Chondrocyte (in vitro differentiated cells): ENCODE results near the gene WNT9A. TPM values are rescaled to one million over a fixed set of nuclear protein-coding genes. Genes with fewer than 3 reads are reported as not detected.
A peak's percentile ranks its signal among the peaks of the same experiment; 100 is the strongest.

Experiments
- DNase-seq: peaks from one replicate; pipeline ENCODE4 v3.0.0; 2021; ENCODE audit warnings: mixed read lengths, low spot score
- H3K27ac Mint-ChIP-seq: one replicate; pipeline ENCODE4 v1.8.0; 2021; ENCODE audit warnings: mild to moderate bottlenecking, moderate library complexity, mixed read lengths; ENCODE audit not compliant: unreplicated experiment
- H3K27me3 Mint-ChIP-seq: 2 replicates; pipeline ENCODE4 v1.8.0; 2021; ENCODE audit warnings: low read depth, mixed read lengths
- H3K36me3 Mint-ChIP-seq: 2 replicates; pipeline ENCODE4 v1.8.0; 2021; ENCODE audit warnings: low read depth, mixed read lengths
- H3K4me1 Mint-ChIP-seq: 2 replicates; pipeline ENCODE4 v1.8.0; 2021; ENCODE audit warnings: low read depth, mild to moderate bottlenecking, mixed read lengths
- H3K4me3 Mint-ChIP-seq: one replicate; pipeline ENCODE4 v1.8.0; 2021; ENCODE audit warnings: mild to moderate bottlenecking, moderate library complexity, mixed read lengths; ENCODE audit not compliant: unreplicated experiment
- H3K9me3 Mint-ChIP-seq: 2 replicates; pipeline ENCODE4 v1.8.0; 2021; ENCODE audit warnings: low read depth, mixed read lengths
- total RNA-seq: library from RNA; stranded (reverse); gene quantifications from 3 replicates; pipeline ENCODE4 v1.2.1, GENCODE V29; 2021
- TF ChIP-seq, protein P1 (sequence below): fragments of 200-600 bp; sonication (generic); IDR thresholded peaks from 2 replicates; pipeline ENCODE4 v1.5.0; 2021; ENCODE audit warnings: antibody characterized with exemption, mild to moderate bottlenecking, moderate library complexity

WNT9A gene
- total RNA-seq, 1 donor from 2014 or later = 2.5 TPM

DNA sequence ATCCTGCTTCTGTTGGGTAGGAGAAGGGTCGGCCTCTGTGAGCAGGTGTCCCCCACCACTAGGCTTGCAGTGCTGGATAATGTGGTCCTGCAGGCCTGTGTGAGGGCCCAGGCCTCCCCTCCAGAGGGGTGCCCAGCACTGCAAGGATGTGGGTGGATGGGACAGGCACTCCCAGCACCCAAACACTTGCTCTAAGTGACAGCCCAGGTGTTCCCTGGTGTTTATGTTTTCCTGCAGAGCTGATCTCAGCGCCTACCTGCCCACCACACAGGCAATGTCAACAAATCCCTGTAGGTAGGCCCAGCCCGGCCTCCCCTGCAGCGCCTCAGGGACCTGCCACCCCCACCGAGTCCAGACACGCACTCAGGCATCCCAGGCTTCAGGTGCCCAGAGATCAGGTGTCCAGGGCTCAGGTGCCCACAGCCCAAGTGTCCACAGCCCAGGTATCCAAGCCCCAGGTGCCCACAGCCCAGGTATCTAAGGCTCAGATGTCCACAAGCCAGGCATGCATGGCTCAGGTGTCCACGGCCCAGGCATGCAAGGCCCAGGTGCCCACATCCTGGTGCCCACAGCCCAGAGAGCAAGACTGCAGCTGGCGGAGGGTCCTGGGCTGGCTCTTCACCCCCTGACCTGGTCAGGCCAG lies 59.2 kb downstream of the WNT9A start:
- Mint-ChIP-seq H3K9me3 (no peaks in the 10 kb centered on the region), H3K4me1 (peaks cover 16% of the 10 kb centered on the region), H3K27ac (no peak overlapping the region), H3K36me3 (no peaks in the 10 kb centered on the region), H3K4me3 (no peak overlapping the region), H3K27me3 (no peaks in the 10 kb centered on the region)
- TF ChIP-seq, protein P1, sequence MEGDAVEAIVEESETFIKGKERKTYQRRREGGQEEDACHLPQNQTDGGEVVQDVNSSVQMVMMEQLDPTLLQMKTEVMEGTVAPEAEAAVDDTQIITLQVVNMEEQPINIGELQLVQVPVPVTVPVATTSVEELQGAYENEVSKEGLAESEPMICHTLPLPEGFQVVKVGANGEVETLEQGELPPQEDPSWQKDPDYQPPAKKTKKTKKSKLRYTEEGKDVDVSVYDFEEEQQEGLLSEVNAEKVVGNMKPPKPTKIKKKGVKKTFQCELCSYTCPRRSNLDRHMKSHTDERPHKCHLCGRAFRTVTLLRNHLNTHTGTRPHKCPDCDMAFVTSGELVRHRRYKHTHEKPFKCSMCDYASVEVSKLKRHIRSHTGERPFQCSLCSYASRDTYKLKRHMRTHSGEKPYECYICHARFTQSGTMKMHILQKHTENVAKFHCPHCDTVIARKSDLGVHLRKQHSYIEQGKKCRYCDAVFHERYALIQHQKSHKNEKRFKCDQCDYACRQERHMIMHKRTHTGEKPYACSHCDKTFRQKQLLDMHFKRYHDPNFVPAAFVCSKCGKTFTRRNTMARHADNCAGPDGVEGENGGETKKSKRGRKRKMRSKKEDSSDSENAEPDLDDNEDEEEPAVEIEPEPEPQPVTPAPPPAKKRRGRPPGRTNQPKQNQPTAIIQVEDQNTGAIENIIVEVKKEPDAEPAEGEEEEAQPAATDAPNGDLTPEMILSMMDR = no peak
- no peak for DNase-seq

DNA sequence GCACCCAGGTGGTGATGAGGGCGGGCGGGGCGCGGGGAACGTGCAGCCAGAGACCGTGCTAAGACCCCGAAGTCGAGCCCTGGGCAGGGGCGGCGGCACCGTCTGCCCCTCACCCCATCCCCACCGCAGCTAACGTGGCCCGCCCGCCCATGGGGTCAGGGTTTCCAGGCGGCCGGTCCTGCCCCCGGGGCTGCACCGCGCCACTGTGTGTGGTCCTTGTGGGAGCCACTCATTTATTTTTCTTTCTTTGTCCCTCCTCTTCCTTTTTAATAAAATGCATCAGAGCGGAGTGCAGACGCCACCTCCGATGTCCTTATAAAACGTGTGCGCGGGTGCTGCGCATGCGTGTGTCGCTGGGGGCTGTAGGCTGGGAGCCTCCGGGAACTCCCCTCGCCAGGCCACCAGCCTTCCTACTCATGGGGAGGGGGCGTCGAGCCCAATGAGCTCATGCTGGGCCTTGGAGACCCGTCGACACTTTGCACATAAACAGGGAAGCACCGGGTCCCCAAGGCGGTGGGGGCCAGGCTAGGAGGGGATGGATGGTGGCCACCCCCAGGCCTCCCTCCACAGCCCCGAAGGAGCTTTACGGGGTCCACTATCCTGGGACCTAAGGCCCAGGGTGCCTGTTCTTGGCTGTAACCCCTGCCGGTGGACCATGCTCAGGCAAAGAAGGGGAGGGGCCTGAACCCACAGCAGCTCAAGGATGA lies 59.9 kb downstream of the WNT9A start:
- peak; percentile 65 for DNase-seq
- Mint-ChIP-seq H3K27ac (no peak overlapping the region), H3K4me1 (peaks cover 15% of the 10 kb centered on the region), H3K36me3 (no peaks in the 10 kb centered on the region), H3K9me3 (no peaks in the 10 kb centered on the region), H3K27me3 (no peaks in the 10 kb centered on the region), H3K4me3 (no peak overlapping the region)
- TF ChIP-seq, protein P1 = no peak

DNA sequence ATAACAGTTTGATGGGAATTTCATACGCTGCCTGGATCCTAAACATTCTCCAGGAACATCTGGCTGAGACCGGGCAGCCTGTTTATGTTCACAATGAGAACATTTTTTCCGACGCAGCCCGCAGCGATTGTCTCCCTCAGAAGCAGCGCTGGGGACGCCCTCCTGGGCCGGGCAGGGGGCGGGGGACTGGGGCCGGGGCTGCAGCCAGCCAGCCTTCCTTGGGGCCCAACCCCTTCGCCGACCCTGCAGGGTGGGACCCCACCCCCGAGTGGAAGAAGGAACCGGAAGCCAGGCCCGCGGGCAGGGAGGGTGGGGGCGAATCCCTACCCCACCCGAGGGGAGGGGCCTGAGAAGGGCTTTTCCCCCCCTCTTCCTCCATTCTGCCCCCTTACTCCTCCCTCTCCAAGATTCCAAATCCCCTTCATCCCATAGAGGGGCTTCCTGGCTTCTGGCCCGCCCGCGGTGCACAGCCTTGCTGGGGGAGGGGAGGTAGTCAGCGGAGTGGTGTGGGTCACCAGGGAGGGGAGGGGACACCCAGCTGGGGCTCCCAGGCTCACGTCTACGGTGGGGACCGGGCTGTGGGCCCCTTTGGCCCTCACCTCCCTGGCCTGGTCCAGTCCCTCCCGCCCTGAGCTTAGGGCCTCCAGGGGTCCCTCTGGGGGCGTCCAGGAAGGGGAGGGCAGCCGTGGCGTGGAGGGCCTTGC lies 60.6 kb downstream of the WNT9A start:
- no peaks in the 10 kb centered on the region for H3K9me3 Mint-ChIP-seq
- peaks cover under 1% of the 10 kb centered on the region for H3K27me3 Mint-ChIP-seq
- peaks cover 8% of the 10 kb centered on the region for H3K4me1 Mint-ChIP-seq
- peak; percentile 79 for DNase-seq
- peak overlapping the region; percentile 40 for H3K4me3 Mint-ChIP-seq
- H3K27ac Mint-ChIP-seq = no peak overlapping the region
- TF ChIP-seq, protein P1 = no peak
- no peaks in the 10 kb centered on the region for H3K36me3 Mint-ChIP-seq

DNA sequence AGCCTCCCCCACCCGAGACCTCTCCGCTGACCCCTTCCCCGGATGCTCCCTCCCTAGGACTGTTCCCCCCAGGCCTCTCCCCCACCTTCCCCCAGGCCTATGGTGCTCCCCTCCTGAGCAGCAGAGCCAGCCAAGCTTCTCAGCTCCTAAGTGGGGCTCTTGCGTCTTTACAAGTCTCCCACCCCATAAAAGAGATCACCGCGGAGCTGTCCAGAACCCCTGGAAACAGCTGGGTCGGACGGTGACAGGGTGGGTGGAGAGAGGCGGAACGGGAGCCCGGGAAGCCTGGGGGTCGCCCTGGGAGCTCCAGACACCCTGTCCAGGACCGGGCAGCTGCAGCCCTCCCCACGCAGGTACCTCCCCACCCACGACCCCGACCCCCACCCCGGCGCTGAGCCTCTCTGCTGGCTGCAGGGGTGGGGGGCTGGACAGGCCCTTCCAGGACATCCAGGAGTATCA lies 61.2 kb downstream of the WNT9A start:
- Mint-ChIP-seq H3K4me3 (peak overlapping the region; percentile 40), H3K36me3 (no peaks in the 10 kb centered on the region), H3K9me3 (no peaks in the 10 kb centered on the region), H3K27ac (no peak overlapping the region), H3K4me1 (peaks cover 8% of the 10 kb centered on the region), H3K27me3 (peaks cover 6% of the 10 kb centered on the region)
- TF ChIP-seq, protein P1 = no peak
- DNase-seq = peak; percentile 64
